Esophagus muscularis mucosa (tissue), 4 donors: ENCODE data around the gene RAD51B. TPM values are rescaled to one million over a fixed set of nuclear protein-coding genes. Genes with fewer than 3 reads are reported as not detected.

Source experiments
- DNase-seq: peaks from one replicate; pipeline ENCODE4 v3.0.0-alpha.2; 2017; ENCODE audit errors: extremely low spot score
- H3K27ac ChIP-seq, 4 donors: fragments of 200-600 bp; sonication (generic); replicated peaks in 1 of 4; 1 replicate in 3 of 4; 2 replicates in 1 of 4; pipeline ENCODE4 v1.5.1; 2016 to 2019; ENCODE audit warnings: mild to moderate bottlenecking in 1 of 4
- H3K27me3 ChIP-seq, 4 donors: fragments of 200-600 bp; sonication (generic); one replicate each; pipeline versions ENCODE4 v1.5.1 to v1.6.0; 2016 to 2019
- H3K36me3 ChIP-seq, 4 donors: fragments of 200-600 bp; sonication (generic); one replicate each; pipeline ENCODE4 v1.5.1; 2016 to 2019
- H3K4me1 ChIP-seq, 4 donors: fragments of 200-600 bp; sonication (generic); one replicate each; pipeline ENCODE4 v1.5.1; 2016 to 2019
- H3K4me3 ChIP-seq, 4 donors: fragments of 200-600 bp; sonication (generic); 1 replicate in 2 of 4; 2 replicates in 2 of 4; pipeline ENCODE4 v1.5.1; 2016 to 2019; ENCODE audit warnings: mild to moderate bottlenecking in 4 of 4, moderate library complexity in 1 of 4
- H3K9me3 ChIP-seq, 4 donors: fragments of 200-600 bp; sonication (generic); 1 replicate in 3 of 4; 2 replicates in 1 of 4; pipeline ENCODE4 v1.5.1; 2016 to 2019
- EP300 ChIP-seq: sonication (generic); formaldehyde crosslinking; IDR thresholded peaks from one replicate; pipeline ENCODE4 v1.6.1; 2017; ENCODE audit warnings: antibody characterized with exemption
- POLR2A ChIP-seq: fragments of 450-650 bp; IDR thresholded peaks from one replicate; pipeline ENCODE4 v1.6.1; 2017; ENCODE audit warnings: antibody characterized with exemption, moderate library complexity, mild to moderate bottlenecking, low read depth
- POLR2AphosphoS5 ChIP-seq, 2 donors: sonication (generic); formaldehyde crosslinking; IDR thresholded peaks; one replicate each; pipeline ENCODE4 v1.6.1; 2017; ENCODE audit warnings: antibody characterized with exemption in 2 of 2
- WGBS: methylation state at CpG from one replicate; pipeline ENCODE4 v1.1.5; 2018; 5-methylcytosine and 5-hydroxymethylcytosine counted together
- intact Hi-C: fragments of 100-400 bp; cut with DNase I; formaldehyde crosslinking; loops from one replicate; pipeline ENCODE4 v1.15.1; 2023
- total RNA-seq, 4 donors: library from RNA; depleted of rRNA; stranded (reverse); fragments of >200 nt; gene quantifications; one replicate each; pipeline versions ENCODE4 v1.1.0 to v1.2.1, GENCODE V29; 2016
- TF ChIP-seq, protein P1 (sequence below), 3 experiments: fragments of 200-600 bp in 2 of 3; fragments of 450-650 bp in 1 of 3; sonication (generic) in 2 of 3; IDR thresholded peaks; one replicate each; pipeline ENCODE4 v1.5.1; 2017 to 2019; ENCODE audit warnings: antibody characterized with exemption in 3 of 3, mild to moderate bottlenecking in 2 of 3, moderate library complexity in 1 of 3

RAD51B gene
- total RNA-seq, 4 donors from 2014 or later, result 2.8 to 11.1 (median 5.1) TPM

- Histone ChIP-seq H3K27me3 (no peaks in the 10 kb centered on the region), H3K4me3 (no peak overlapping the region), H3K27ac (peak overlapping the region in 3 of 4 donors; percentile 2 to 37 (median 31)), H3K4me1 (peaks cover 0 to 48% (median 29%) of the 10 kb centered on the region in 4 donors), H3K36me3 (no peaks in the 10 kb centered on the region), H3K9me3 (peaks cover 0 to 9% (median 5%) of the 10 kb centered on the region in 4 donors)
- intact Hi-C loops, result no loop called here
- TF ChIP-seq POLR2A, result no peak
- TF ChIP-seq POLR2AphosphoS5 (IDR thresholded peaks at IDR 0.05), result no peak
- TF ChIP-seq, protein P1, sequence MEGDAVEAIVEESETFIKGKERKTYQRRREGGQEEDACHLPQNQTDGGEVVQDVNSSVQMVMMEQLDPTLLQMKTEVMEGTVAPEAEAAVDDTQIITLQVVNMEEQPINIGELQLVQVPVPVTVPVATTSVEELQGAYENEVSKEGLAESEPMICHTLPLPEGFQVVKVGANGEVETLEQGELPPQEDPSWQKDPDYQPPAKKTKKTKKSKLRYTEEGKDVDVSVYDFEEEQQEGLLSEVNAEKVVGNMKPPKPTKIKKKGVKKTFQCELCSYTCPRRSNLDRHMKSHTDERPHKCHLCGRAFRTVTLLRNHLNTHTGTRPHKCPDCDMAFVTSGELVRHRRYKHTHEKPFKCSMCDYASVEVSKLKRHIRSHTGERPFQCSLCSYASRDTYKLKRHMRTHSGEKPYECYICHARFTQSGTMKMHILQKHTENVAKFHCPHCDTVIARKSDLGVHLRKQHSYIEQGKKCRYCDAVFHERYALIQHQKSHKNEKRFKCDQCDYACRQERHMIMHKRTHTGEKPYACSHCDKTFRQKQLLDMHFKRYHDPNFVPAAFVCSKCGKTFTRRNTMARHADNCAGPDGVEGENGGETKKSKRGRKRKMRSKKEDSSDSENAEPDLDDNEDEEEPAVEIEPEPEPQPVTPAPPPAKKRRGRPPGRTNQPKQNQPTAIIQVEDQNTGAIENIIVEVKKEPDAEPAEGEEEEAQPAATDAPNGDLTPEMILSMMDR (IDR thresholded peaks at IDR 0.05), result no peak
- no peak for TF ChIP-seq EP300
- DNase-seq, result no peak
- 75% methylated on average over 1 of the region's 1 CpG for WGBS
These were observed 199.0 kb downstream of the RAD51B start for GRCh38 chr14:68018598-68018997.

- H3K36me3 ChIP-seq, result no peaks in the 10 kb centered on the region
- 97% methylated on average over 1 of the region's 1 CpG for WGBS
- no peak overlapping the region for H3K27ac ChIP-seq
These were observed 200.9 kb downstream of the RAD51B start for GRCh38 chr14:68020493-68020892.

DNA sequence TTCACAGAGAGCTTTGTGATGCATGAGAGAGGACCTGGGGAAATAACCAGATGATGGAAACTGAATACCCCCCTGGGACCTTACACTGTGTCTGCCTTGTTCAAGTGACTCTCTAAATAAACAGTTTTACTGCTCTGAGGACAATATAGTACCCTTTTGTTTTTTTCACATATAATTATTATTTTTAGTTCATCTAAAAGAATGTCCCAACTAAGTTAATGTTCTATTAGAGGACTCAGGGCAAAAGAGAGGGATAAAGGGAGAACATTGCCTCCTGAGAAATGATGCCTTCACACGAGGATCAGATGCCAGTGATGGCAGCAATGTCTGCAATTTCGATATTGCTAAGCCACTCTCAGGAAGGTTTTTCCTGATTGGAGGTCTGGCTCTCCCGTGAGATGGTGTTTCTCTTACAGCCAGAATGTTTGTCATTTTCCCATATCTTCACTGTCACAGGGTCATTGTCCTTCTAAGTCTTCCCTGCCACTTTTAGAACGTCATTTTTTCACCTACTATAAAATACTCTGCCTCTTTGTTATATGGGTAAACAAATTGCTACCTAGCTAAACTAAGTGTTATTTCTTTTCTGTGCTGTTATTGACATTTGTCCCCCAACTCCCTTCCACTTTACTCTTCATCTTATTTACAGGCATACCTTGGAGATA, 201.6 kb downstream of the RAD51B start:
- Histone ChIP-seq H3K27me3 (no peaks in the 10 kb centered on the region), H3K4me1 (peaks cover 0 to 42% (median 26%) of the 10 kb centered on the region in 4 donors), H3K27ac (peak overlapping the region in 2 of 4 donors; percentile 26 to 35), H3K36me3 (no peaks in the 10 kb centered on the region), H3K9me3 (peaks cover 0 to 10% (median 5%) of the 10 kb centered on the region in 4 donors), H3K4me3 (no peak overlapping the region)
- WGBS, result 55% methylated on average over 4 of the region's 4 CpGs
- intact Hi-C loops, result no loop called here
- no peak for DNase-seq
- TF ChIP-seq EP300, result no peak
- TF ChIP-seq POLR2AphosphoS5 (IDR thresholded peaks at IDR 0.05), result no peak
- TF ChIP-seq, protein P1 (IDR thresholded peaks at IDR 0.05), result no peak
- no peak for TF ChIP-seq POLR2A

More at GRCh38 chr14:68020493-68020892, 200.9 kb downstream of the RAD51B start:
- no peak overlapping the region for H3K4me3 ChIP-seq
- H3K4me1 ChIP-seq, result peaks cover 0 to 46% (median 29%) of the 10 kb centered on the region in 4 donors
- DNase-seq, result no peak
- TF ChIP-seq POLR2A (no peak), POLR2AphosphoS5 (IDR thresholded peaks at IDR 0.05) (no peak), EP300 (no peak)
- TF ChIP-seq, protein P1 (IDR thresholded peaks at IDR 0.05), result no peak
- H3K27me3 ChIP-seq, result no peaks in the 10 kb centered on the region
- intact Hi-C loops, result no loop called here
- peaks cover 0 to 10% (median 5%) of the 10 kb centered on the region in 4 donors for H3K9me3 ChIP-seq

GRCh38 chr14:68027276-68027675, 207.7 kb downstream of the RAD51B start:
- TF ChIP-seq POLR2AphosphoS5 (IDR thresholded peaks at IDR 0.05) (no peak), EP300 (no peak), POLR2A (no peak)
- TF ChIP-seq, protein P1 (IDR thresholded peaks at IDR 0.05), result no peak
- 91% methylated on average over 5 of the region's 5 CpGs for WGBS
- Histone ChIP-seq H3K27ac (no peak overlapping the region), H3K27me3 (no peaks in the 10 kb centered on the region), H3K4me3 (no peak overlapping the region), H3K36me3 (no peaks in the 10 kb centered on the region), H3K9me3 (peaks cover 0 to 13% (median 5%) of the 10 kb centered on the region in 4 donors), H3K4me1 (peaks cover 0 to 5% (median 3%) of the 10 kb centered on the region in 4 donors)
- no peak for DNase-seq
- intact Hi-C loops, result no loop called here
